Dermis microvascular lymphatic vessel endothelial cell (primary cell): ENCODE data around the gene MYO18B. TPM values are rescaled to one million over a fixed set of nuclear protein-coding genes. Genes with fewer than 3 reads are reported as not detected.

Source experiments
- DNase-seq, 2 donors: peaks; one replicate each; pipeline versions ENCODE4 v3.0.0 to v3.0.0-alpha.2; 2010; ENCODE audit warnings: low read depth in 2 of 2
- total RNA-seq: library from RNA; depleted of rRNA; stranded (reverse); fragments of >200 nt; gene quantifications from 2 replicates; pipeline ENCODE4 v1.2.1, GENCODE V29; 2014

The MYO18B gene
- total RNA-seq, 1 donor from 2014 or later: under 0.01 TPM

GRCh38 chr22:25899566-25899965 lies 157.6 kb downstream of the MYO18B start:
- no peak for DNase-seq

GRCh38 chr22:25900390-25900789 lies 158.4 kb downstream of the MYO18B start:
- no peak for DNase-seq

GRCh38 chr22:25900880-25901279 lies 158.9 kb downstream of the MYO18B start:
- no peak for DNase-seq

DNA sequence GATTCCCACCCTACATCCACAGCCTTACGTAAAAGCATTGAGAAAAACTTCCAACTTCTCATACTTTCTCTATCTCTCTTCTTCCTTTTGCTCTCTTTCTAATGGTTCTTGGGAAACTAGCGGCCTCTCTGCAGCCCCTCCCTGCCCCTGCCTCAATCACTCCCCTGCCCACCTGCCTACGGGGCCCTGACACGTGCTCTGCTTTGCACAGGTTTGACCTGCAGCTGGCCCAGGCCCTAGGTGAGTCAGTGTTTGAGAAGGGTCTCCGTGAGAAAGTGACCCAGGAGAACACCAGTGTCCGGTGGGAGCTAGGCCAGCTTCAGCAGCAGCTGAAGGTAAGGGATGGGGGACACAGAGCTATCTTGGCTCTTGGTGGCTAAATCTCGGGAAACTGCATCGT lies 160.4 kb downstream of the MYO18B start:
- DNase-seq: no peak

DNA sequence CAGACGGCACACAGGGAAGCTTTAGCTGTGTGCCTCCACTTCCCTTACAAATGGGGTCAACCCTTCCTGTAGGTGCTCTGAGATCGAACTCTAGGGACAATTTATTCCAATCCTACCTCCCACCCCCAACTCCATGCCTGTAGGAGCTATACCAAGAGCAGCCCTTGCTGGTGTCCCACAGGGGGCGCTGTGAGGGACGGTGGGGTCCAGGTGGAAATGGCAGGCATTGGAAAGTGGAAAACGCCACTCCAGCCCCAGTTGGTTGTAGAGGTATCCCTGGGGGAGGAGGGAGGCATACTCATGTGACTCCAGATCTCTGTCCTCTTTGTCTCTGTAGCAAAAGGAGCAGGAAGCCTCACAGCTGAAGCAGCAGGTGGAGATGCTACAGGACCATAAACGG lies 161.3 kb downstream of the MYO18B start:
- DNase-seq: no peak

DNA sequence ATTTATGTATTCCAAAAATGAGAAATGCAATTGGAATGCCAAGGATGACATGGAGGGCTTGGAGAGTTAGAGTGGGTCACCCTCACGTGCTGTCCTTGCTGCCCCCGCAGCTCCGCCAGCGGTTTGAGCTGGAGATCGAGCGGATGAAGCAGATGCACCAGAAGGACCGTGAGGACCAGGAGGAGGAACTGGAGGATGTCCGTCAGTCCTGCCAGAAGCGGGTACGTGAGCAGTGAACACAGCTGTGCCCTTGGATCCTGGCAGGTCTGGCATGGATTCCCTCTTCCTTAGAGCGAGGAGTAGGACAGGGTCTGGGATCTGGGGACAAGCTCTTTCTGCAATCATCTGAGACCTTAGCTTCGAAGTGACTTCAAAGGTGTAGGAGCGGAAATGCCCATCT lies 166.2 kb downstream of the MYO18B start:
- no peak for DNase-seq

GRCh38 chr22:25908755-25909154 lies 166.8 kb downstream of the MYO18B start:
- no peak for DNase-seq

- DNase-seq: no peak
Observed at GRCh38 chr22:25909614-25910387, 167.8 kb downstream of the MYO18B start.

GRCh38 chr22:25911243-25911972 lies 169.4 kb downstream of the MYO18B start:
- no peak for DNase-seq

DNA sequence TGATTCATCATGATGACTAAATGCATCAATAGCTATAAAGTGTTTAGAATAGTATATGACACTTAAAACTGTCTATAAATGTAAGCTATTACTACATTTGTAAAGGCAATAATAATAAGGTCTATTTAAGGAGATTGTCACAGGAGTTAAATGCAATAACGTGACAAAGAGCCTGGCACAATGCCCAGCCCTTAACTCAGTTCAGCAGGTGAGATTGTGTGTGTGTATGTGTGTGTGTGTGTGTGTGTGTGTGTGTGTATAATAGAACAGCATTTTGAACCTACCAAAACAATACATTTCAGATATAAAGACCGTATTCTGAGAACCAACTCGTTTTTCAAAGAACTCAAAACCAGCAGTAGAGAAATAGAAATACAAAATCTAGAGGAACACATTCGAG lies 177.5 kb downstream of the MYO18B start:
- DNase-seq: no peak

DNA sequence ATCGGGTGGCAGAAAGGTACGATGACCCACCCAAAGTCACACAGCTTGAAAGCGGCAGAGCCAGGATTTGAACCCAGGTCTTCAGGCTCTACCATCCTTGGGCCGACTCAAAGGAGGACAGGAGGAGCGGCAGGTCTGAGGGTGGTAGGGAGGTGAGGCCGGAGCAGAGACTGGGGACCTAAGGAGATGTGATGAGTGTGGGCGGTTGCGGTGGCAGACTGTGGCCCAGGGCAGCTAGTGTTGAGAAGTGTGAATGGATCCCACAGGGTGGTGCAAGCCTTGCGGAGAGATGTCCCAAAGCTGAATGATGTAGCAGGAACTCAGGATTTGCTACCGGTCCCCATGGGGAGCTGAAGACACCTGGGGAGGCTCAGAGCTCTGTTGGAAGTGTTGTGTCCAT lies 180.2 kb downstream of the MYO18B start:
- DNase-seq: no peak

GRCh38 chr22:25923914-25924313 lies 181.9 kb downstream of the MYO18B start:
- DNase-seq: no peak

DNA sequence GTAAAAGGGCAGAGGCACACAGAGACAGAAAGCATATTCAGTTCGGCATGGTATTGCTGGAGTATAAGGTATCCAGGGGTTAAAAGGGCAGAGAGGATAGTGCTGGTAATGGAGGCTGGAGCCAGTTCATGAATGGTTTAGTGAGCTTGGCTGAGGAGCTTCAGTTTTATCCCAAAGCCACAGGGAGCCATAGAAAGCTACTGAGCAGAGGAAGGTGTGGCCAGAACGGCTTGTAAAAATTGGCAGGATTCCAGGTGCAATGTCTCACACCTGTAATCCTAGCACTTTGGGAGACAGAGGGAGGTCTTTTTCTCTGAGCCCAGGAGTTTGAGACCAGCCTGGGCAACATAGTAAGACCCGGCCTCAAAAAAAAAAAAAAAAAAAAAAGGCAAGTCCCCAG lies 186.1 kb downstream of the MYO18B start:
- no peak for DNase-seq

GRCh38 chr22:25929321-25929878 lies 187.4 kb downstream of the MYO18B start:
- DNase-seq: no peak

DNA sequence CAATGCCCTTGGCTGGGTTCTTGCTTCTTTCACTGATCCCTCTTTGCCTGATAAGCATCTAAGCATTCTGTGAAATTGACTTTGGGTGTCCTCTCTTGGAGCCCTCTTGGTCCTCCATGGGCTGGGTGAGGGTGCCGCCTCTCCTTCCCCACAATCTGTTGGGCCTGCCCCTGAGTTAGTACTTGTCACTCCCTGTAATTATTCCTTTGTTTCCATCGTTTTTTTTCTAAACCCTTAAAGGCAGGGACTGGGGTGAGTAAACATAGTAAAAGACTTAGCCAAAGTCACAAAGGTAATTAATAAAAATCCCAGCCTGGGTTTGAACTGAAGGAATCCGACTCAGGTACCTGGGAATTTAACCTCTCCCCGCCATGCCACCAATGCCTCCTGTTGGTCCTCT lies 188.1 kb downstream of the MYO18B start:
- DNase-seq: no peak

- DNase-seq: no peak
Observed at GRCh38 chr22:25930788-25931310, 188.9 kb downstream of the MYO18B start.

GRCh38 chr22:25933158-25933788 lies 191.3 kb downstream of the MYO18B start:
- no peak for DNase-seq

- DNase-seq: no peak
Observed at GRCh38 chr22:25935266-25936058, 193.5 kb downstream of the MYO18B start.

DNA sequence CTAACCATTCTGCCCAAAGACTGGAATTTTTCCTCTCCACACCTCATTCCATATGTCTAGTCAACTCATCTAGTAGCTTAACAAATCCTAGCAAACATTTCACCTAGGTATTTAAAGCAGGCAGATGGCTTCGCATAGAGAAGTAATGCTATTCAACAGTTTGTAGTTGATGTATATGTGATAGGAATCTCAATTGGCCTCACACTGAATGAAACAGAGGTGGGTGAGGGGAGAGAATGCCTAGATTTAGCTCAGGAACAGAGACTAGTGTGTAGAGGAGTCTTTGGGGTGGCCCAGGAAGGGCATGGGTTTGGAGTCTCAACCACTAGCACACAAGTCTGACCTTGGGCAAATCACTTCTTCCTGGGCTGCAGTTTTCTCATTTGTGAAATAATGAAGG lies 196.2 kb downstream of the MYO18B start:
- no peak for DNase-seq

GRCh38 chr22:25939384-25939783 lies 197.4 kb downstream of the MYO18B start:
- DNase-seq: no peak

GRCh38 chr22:25940479-25940878 lies 198.5 kb downstream of the MYO18B start:
- no peak for DNase-seq
